SK-N-SH treated with all-trans-retinoic acid at 6 μM for 48 hours (cell line): Measurements from ENCODE around the gene ACTL10.

ENCODE experiments used
- ATAC-seq: fragments of 200-7000 bp; cut with Tn5 transposase; 3 replicates; pipeline ENCODE4 v1.9.1; 2020; ENCODE audit warnings: mild to moderate bottlenecking, moderate library complexity
- ARNTL ChIP-seq: fragments of 450-650 bp; formaldehyde crosslinking; IDR thresholded peaks from 2 replicates; pipeline ENCODE4 v1.5.0; 2020; ENCODE audit warnings: low read depth, mild to moderate bottlenecking, moderate library complexity, borderline replicate concordance
- BACH2 ChIP-seq: fragments of 250-450 bp; sonication (Bioruptor Pico); IDR thresholded peaks from 2 replicates; pipeline ENCODE4 v1.9.0; 2021; ENCODE audit warnings: mild to moderate bottlenecking, borderline replicate concordance
- CREB5 ChIP-seq: fragments of 250-450 bp; sonication (Bioruptor Pico); IDR thresholded peaks from 2 replicates; pipeline ENCODE4 v1.5.1; 2020; ENCODE audit warnings: low read depth, mild to moderate bottlenecking, moderate library complexity
- CSDC2 ChIP-seq: fragments of 250-450 bp; sonication (Bioruptor Pico); IDR thresholded peaks from 2 replicates; pipeline ENCODE4 v1.5.0; 2020; ENCODE audit warnings: mild to moderate bottlenecking, moderate library complexity
- CSRNP3 ChIP-seq: fragments of 250-450 bp; sonication (Bioruptor Pico); IDR thresholded peaks from 2 replicates; pipeline ENCODE4 v1.5.1; 2021; ENCODE audit warnings: mild to moderate bottlenecking, moderate library complexity
- ESRRG ChIP-seq: fragments of 250-450 bp; sonication (Bioruptor Pico); IDR thresholded peaks from 2 replicates; pipeline ENCODE4 v1.6.1; 2021; ENCODE audit warnings: mild to moderate bottlenecking
- ISL1 ChIP-seq: fragments of 250-450 bp; sonication (Bioruptor Pico); IDR thresholded peaks from 2 replicates; pipeline ENCODE4 v2.1.2; 2022; ENCODE audit warnings: mild to moderate bottlenecking, moderate library complexity
- POU6F1 ChIP-seq: fragments of 250-450 bp; sonication (Bioruptor Pico); IDR thresholded peaks from 2 replicates; pipeline ENCODE4 v1.8.0; 2021; ENCODE audit warnings: low read depth, mild to moderate bottlenecking, moderate library complexity, borderline replicate concordance
- PPARA ChIP-seq: fragments of 250-450 bp; sonication (Bioruptor Pico); IDR thresholded peaks from 2 replicates; pipeline ENCODE4 v1.5.0; 2020; ENCODE audit warnings: mild to moderate bottlenecking, borderline replicate concordance
- TCF4 ChIP-seq: fragments of 250-450 bp; sonication (Bioruptor Pico); IDR thresholded peaks from 2 replicates; pipeline ENCODE4 v1.8.0; 2021; ENCODE audit warnings: mild to moderate bottlenecking, moderate library complexity, borderline replicate concordance
- TOX ChIP-seq: fragments of 250-450 bp; sonication (Bioruptor Pico); IDR thresholded peaks from 2 replicates; pipeline ENCODE4 v1.8.0; 2021; ENCODE audit warnings: mild to moderate bottlenecking, moderate library complexity, borderline replicate concordance
- ZC3H10 ChIP-seq: fragments of 250-450 bp; sonication (Bioruptor Pico); IDR thresholded peaks from 2 replicates; pipeline ENCODE4 v1.5.1; 2021; ENCODE audit warnings: mild to moderate bottlenecking, moderate library complexity
- ZFP30 ChIP-seq: fragments of 450-650 bp; formaldehyde crosslinking; IDR thresholded peaks from 2 replicates; pipeline ENCODE4 v1.5.0; 2022; ENCODE audit warnings: mild to moderate bottlenecking, moderate library complexity
- ZNF565 ChIP-seq: fragments of 450-650 bp; formaldehyde crosslinking; conservative IDR thresholded peaks from 2 replicates; pipeline ENCODE4 v1.5.0; 2020; ENCODE audit warnings: low read depth, mild to moderate bottlenecking, moderate library complexity
- ZNF70 ChIP-seq: fragments of 450-650 bp; formaldehyde crosslinking; IDR thresholded peaks from 2 replicates; pipeline ENCODE4 v1.5.0; 2020; ENCODE audit warnings: mild to moderate bottlenecking, moderate library complexity
- ZNF8 ChIP-seq: fragments of 450-650 bp; formaldehyde crosslinking; IDR thresholded peaks from 2 replicates; pipeline ENCODE4 v1.5.0; 2020; ENCODE audit warnings: mild to moderate bottlenecking, moderate library complexity
- TF ChIP-seq, protein P1 (sequence below): fragments of 250-450 bp; sonication (Bioruptor Pico); IDR thresholded peaks from 2 replicates; pipeline ENCODE4 v1.5.0; 2020; ENCODE audit warnings: mild to moderate bottlenecking, moderate library complexity

The ACTL10 gene

GRCh38 chr20:33709398-33709797 lies 42.7 kb downstream of the ACTL10 start:
- no peak for TF ChIP-seq CSDC2 (CRISPR knock-in tag)
- no peak for TF ChIP-seq TOX (CRISPR knock-in tag)
- TF ChIP-seq, protein P1, sequence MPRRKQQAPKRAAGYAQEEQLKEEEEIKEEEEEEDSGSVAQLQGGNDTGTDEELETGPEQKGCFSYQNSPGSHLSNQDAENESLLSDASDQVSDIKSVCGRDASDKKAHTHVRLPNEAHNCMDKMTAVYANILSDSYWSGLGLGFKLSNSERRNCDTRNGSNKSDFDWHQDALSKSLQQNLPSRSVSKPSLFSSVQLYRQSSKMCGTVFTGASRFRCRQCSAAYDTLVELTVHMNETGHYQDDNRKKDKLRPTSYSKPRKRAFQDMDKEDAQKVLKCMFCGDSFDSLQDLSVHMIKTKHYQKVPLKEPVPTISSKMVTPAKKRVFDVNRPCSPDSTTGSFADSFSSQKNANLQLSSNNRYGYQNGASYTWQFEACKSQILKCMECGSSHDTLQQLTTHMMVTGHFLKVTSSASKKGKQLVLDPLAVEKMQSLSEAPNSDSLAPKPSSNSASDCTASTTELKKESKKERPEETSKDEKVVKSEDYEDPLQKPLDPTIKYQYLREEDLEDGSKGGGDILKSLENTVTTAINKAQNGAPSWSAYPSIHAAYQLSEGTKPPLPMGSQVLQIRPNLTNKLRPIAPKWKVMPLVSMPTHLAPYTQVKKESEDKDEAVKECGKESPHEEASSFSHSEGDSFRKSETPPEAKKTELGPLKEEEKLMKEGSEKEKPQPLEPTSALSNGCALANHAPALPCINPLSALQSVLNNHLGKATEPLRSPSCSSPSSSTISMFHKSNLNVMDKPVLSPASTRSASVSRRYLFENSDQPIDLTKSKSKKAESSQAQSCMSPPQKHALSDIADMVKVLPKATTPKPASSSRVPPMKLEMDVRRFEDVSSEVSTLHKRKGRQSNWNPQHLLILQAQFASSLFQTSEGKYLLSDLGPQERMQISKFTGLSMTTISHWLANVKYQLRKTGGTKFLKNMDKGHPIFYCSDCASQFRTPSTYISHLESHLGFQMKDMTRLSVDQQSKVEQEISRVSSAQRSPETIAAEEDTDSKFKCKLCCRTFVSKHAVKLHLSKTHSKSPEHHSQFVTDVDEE (CRISPR knock-in tag), result no peak
- TF ChIP-seq CREB5 (CRISPR knock-in tag), result no peak
- TF ChIP-seq ZC3H10, result no peak
- no peak for TF ChIP-seq CSRNP3 (CRISPR knock-in tag)
- TF ChIP-seq ESRRG (CRISPR knock-in tag), result no peak
- no peak for ATAC-seq

DNA sequence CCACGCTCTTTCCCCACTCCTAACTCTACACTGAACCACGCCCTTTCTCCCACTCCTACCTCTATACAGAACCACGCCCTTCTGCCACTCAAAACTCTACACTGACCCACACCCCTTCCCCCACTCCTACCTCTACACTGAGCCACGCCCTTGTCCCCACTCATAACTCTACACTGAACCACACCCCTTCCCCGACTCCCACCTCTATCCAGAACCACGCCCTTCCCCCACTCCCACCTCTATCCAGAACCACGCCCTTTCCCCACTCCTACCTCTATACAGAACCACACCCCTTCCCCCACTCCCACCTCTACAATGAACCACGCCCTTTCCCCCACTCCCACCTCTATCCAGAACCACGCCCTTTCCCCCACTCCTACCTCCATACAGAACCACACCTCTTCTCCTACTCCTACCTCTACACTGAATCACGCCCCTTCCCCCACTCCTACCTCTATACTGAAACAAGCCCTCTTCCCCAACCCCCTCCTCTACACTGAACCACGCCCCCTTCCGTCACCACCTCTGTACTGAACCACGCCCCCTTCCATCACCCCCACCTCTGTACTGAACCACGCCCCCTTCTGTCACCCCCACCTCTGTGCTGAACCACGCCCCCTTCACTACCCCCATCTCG lies 43.3 kb downstream of the ACTL10 start:
- no peak for ATAC-seq

More for the DNA sequence above, 43.3 kb downstream of the ACTL10 start:
- no peak for TF ChIP-seq TCF4
- TF ChIP-seq ISL1 (CRISPR knock-in tag), result no peak
- no peak for TF ChIP-seq POU6F1 (CRISPR knock-in tag)
- no peak for TF ChIP-seq CSRNP3 (CRISPR knock-in tag)
- TF ChIP-seq ARNTL (CRISPR knock-in tag), result no peak
- no peak for TF ChIP-seq ZNF565 (CRISPR knock-in tag)
- no peak for TF ChIP-seq ZNF8 (CRISPR knock-in tag)
- no peak for TF ChIP-seq BACH2 (CRISPR knock-in tag)
- no peak for TF ChIP-seq PPARA
- no peak for TF ChIP-seq ESRRG (CRISPR knock-in tag)
- TF ChIP-seq ZNF70 (CRISPR knock-in tag), result no peak
- TF ChIP-seq, protein P1 (CRISPR knock-in tag), result no peak
- TF ChIP-seq ZFP30 (CRISPR knock-in tag), result no peak
- TF ChIP-seq, all 23 proteins: peak for 0
